Colonic mucosa (tissue), 4 donors: ENCODE results near the gene GALNT10. TPM values are rescaled to one million over a fixed set of nuclear protein-coding genes. Genes with fewer than 3 reads are reported as not detected.
"Not testable (repeated sequence)": the region's sequence is repeated elsewhere in the genome, so short reads cannot be mapped to it uniquely, and the experiment has no call there.

Source experiments
- DNase-seq: peaks from one replicate; pipeline ENCODE4 v3.0.0-alpha.2; 2020
- H3K27ac ChIP-seq: fragments of 200-600 bp; one replicate; pipeline ENCODE4 v1.8.0; 2021
- H3K27me3 ChIP-seq: fragments of 200-600 bp; one replicate; pipeline ENCODE4 v1.8.0; 2021
- H3K36me3 ChIP-seq: fragments of 200-600 bp; one replicate; pipeline ENCODE4 v1.8.0; 2021
- H3K4me1 ChIP-seq: fragments of 200-600 bp; one replicate; pipeline ENCODE4 v1.8.0; 2021; ENCODE audit warnings: mild to moderate bottlenecking
- H3K4me3 ChIP-seq: fragments of 200-600 bp; one replicate; pipeline ENCODE4 v1.8.0; 2021
- H3K9ac ChIP-seq, 2 donors: one replicate each; pipeline ENCODE4 v1.7.0; 2013; ENCODE audit warnings: control low read depth in 2 of 2, low read depth in 2 of 2, low read length in 2 of 2
- H3K9me3 ChIP-seq: fragments of 200-600 bp; one replicate; pipeline ENCODE4 v1.8.0; 2021
- CTCF ChIP-seq: fragments of 200-600 bp; IDR thresholded peaks from one replicate; pipeline ENCODE4 v1.8.0; 2022; ENCODE audit warnings: antibody characterized with exemption, mild to moderate bottlenecking
- intact Hi-C: fragments of 100-400 bp; cut with DNase I; formaldehyde crosslinking; loops from one replicate; pipeline ENCODE4 v1.14.1; 2022
- total RNA-seq, 2 donors: library from RNA; stranded (reverse); fragmentation: NEBNext Ultra II Directional in 1 of 2; extraction: Animal tissue kit (Norgen Biotek cat#: 25700) in 1 of 2; gene quantifications; one replicate each; pipeline ENCODE4 v1.2.1, GENCODE V29; 2021
- donor health status: healthy.
- donor health status: DM: no; HTN: no; CAD: no.
- donor health status: DM: no; HTN: no; CAD: no.

GALNT10 gene
- total RNA-seq, 2 donors from 2014 or later, result 40.0 to 46.7 TPM

GRCh38 chr5:154147666-154148065 is 42.9 kb upstream of the GALNT10 start:
- no peak for DNase-seq
- no peaks in the 10 kb centered on the region for H3K9me3 ChIP-seq
- H3K4me3 ChIP-seq, result no peak overlapping the region
- TF ChIP-seq CTCF, result no peak
- no peak overlapping the region for H3K9ac ChIP-seq
- no peak overlapping the region for H3K27ac ChIP-seq
- no peaks in the 10 kb centered on the region for H3K36me3 ChIP-seq
- H3K4me1 ChIP-seq, result no peaks in the 10 kb centered on the region
- intact Hi-C loops, result no loop called here
- H3K27me3 ChIP-seq, result no peaks in the 10 kb centered on the region

- DNase-seq, H3K9ac ChIP-seq, H3K4me3 ChIP-seq, H3K27ac ChIP-seq, H3K9me3 ChIP-seq, H3K4me1 ChIP-seq, H3K36me3 ChIP-seq, H3K27me3 ChIP-seq, intact Hi-C loops: not testable (repeated sequence)
Measured at GRCh38 chr5:154150471-154150870, 40.1 kb upstream of the GALNT10 start.

GRCh38 chr5:154157483-154158378 is 32.8 kb upstream of the GALNT10 start:
- no peak for DNase-seq
- Histone ChIP-seq H3K9ac (no peak overlapping the region), H3K9me3 (no peaks in the 10 kb centered on the region), H3K4me3 (no peak overlapping the region), H3K27me3 (no peaks in the 10 kb centered on the region), H3K27ac (no peak overlapping the region), H3K4me1 (no peaks in the 10 kb centered on the region), H3K36me3 (no peaks in the 10 kb centered on the region)
- peak; percentile 25 for TF ChIP-seq CTCF
- intact Hi-C loops, result no loop called here

- DNase-seq, result no peak
- intact Hi-C loops, result no loop called here
- Histone ChIP-seq H3K9ac (no peak overlapping the region), H3K9me3 (no peaks in the 10 kb centered on the region), H3K27ac (no peak overlapping the region), H3K4me1 (no peaks in the 10 kb centered on the region), H3K4me3 (no peak overlapping the region), H3K36me3 (no peaks in the 10 kb centered on the region), H3K27me3 (no peaks in the 10 kb centered on the region)
- no peak for TF ChIP-seq CTCF
Measured at GRCh38 chr5:154158379-154158737, 32.2 kb upstream of the GALNT10 start.

- Histone ChIP-seq H3K4me3 (no peak overlapping the region), H3K9ac (no peak overlapping the region), H3K9me3 (no peaks in the 10 kb centered on the region), H3K36me3 (no peaks in the 10 kb centered on the region), H3K27me3 (no peaks in the 10 kb centered on the region), H3K27ac (no peak overlapping the region), H3K4me1 (no peaks in the 10 kb centered on the region)
- DNase-seq, result no peak
- intact Hi-C loops, result no loop called here
- no peak for TF ChIP-seq CTCF
Measured at GRCh38 chr5:154159343-154159742, 31.2 kb upstream of the GALNT10 start.

GRCh38 chr5:154162539-154163151 is 27.9 kb upstream of the GALNT10 start:
- Histone ChIP-seq H3K27ac (no peak overlapping the region), H3K27me3 (no peaks in the 10 kb centered on the region), H3K4me1 (no peaks in the 10 kb centered on the region), H3K4me3 (no peak overlapping the region), H3K9ac (no peak overlapping the region), H3K9me3 (no peaks in the 10 kb centered on the region), H3K36me3 (no peaks in the 10 kb centered on the region)
- no peak for TF ChIP-seq CTCF
- DNase-seq, result no peak
- intact Hi-C loops, result no loop called here
